ENCODE measurements around the gene OTOP2.

OTOP2 gene

GRCh38 chr17:74957935-74958740, 34.1 kb downstream of the OTOP2 start:
- Histone ChIP-seq H3K9me3 (ENCODE audit: control insufficient read depth, insufficient read depth, low read depth, low read length) (no peaks in the 10 kb centered on the region), H3K4me1 (ENCODE audit: control insufficient read depth, insufficient read depth, low read length) (no peaks in the 10 kb centered on the region), H3K27ac (ENCODE audit: extremely low read depth, low read depth, low read length) (no peak overlapping the region), H3K36me3 (ENCODE audit: control insufficient read depth in 2 of 2, insufficient read depth in 1 of 2, low read length in 2 of 2) (peaks cover 0 to 23% of the 10 kb centered on the region in 2 experiments; a peak in 2 of 3 replicates), H3K4me3 (ENCODE audit: low read depth, low read length) (no peak overlapping the region)
- POLR2A ChIA-PET: interaction anchor here (0.5 to 3.2 kb wide), 8 partner anchors 14 to 289 kb away, joined by 3 to 12 read pairs (median 4); partner anchors contain the start of genes CDR2L, FDXR, HID1 and NAT9
- CTCF ChIA-PET: interaction anchor here (0.6 to 7.6 kb wide), 57 partner anchors 9 to 846 kb away, joined by 3 to 100 read pairs (median 5); partner anchors contain the start of genes CDR2L, FDXR, MIF4GD and MRPL58
- TF ChIP-seq ZNF133 (tag by site-specific recombination; IDR thresholded peaks at IDR 0.05) (no peak), CTCF (tag by site-specific recombination; IDR thresholded peaks at IDR 0.05) (peak; percentile 89), SCRT2 (tag by site-specific recombination; IDR thresholded peaks at IDR 0.05) (peak; percentile 20; the same call in 1 of the 2 replicates), ZNF654 (tag by site-specific recombination; IDR thresholded peaks at IDR 0.05; ENCODE audit: low read depth) (peak; percentile 67), SP7 (tag by site-specific recombination; IDR thresholded peaks at IDR 0.05) (peak; percentile 20; the same call in 1 of the 2 replicates), ZBTB21 (tag by site-specific recombination; IDR thresholded peaks at IDR 0.05) (no peak)

DNA sequence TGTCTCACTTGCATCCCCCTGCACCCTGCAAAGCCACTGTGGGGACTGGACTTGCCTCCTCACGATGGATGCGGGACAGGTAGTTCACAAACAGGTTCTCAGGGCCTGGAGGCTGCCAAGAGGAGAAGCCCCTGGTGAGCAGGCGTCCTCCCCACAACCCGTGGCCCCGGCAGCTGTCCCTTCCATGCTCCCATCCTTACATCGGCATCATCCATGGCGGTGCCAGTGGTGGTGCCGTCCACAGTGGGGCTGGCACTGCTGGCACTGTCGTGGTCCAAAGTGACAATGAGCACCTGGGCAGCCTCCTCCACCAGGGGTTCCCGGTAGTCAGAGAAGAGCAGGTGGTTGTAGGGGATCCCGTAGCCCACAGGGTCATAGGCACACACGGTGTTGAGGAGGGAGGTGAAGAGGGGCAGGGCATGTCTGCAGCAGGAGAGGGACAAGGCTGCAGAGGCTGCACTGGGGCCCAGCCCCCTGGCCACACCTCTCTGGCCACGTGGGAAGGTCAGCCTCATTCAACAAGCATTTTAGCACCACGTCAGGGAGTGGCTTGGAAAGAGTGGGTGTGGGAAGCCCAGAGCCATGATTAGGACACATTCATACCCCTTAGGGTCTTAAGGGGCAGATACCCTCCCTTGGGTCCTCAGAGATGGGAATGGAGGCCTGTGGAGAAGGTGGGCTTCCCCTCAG, 35.9 kb downstream of the OTOP2 start:
- TF ChIP-seq HIC1 (tag by site-specific recombination; IDR thresholded peaks at IDR 0.05) (peak; percentile 51; the same call in 1 of the 2 replicates), KLF1 (tag by site-specific recombination; IDR thresholded peaks at IDR 0.05) (peak; percentile 50; the same call in 1 of the 2 replicates), SP2 (tag by site-specific recombination; IDR thresholded peaks at IDR 0.05) (0 out of 2 replicates have a peak, but pooled peaks have one; percentile 4), ZNF596 (tag by site-specific recombination; IDR thresholded peaks at IDR 0.05) (no peak), EGR2 (tag by site-specific recombination; IDR thresholded peaks at IDR 0.05; ENCODE audit: low read depth) (peak; percentile 27; the same call in 1 of the 2 replicates), SP3 (tag by site-specific recombination; IDR thresholded peaks at IDR 0.05) (0 out of 2 replicates have a peak, but pooled peaks have one; percentile 4), ZFHX2 (tag by site-specific recombination; conservative IDR thresholded peaks at IDR 0.05) (peak; percentile 50; the same call in 1 of the 2 replicates), ZNF394 (tag by site-specific recombination; IDR thresholded peaks at IDR 0.05; ENCODE audit: borderline replicate concordance) (no peak)
- Histone ChIP-seq H3K9me3 (ENCODE audit: control insufficient read depth, insufficient read depth, low read depth, low read length) (no peaks in the 10 kb centered on the region), H3K36me3 (ENCODE audit: control insufficient read depth in 2 of 2, insufficient read depth in 1 of 2, low read length in 2 of 2) (peaks cover 0 to 23% of the 10 kb centered on the region in 2 experiments; a peak in 2 of 3 replicates), H3K4me3 (ENCODE audit: low read depth, low read length) (no peak overlapping the region), H3K4me1 (ENCODE audit: control insufficient read depth, insufficient read depth, low read length) (no peaks in the 10 kb centered on the region), H3K27ac (ENCODE audit: extremely low read depth, low read depth, low read length) (no peak overlapping the region)
- CTCF ChIA-PET: interaction anchor here (0.6 to 7.6 kb wide), 35 partner anchors 8 to 311 kb away, joined by 3 to 100 read pairs (median 8); partner anchors contain the start of genes ARMC7, FDXR, HID1 and MIF4GD
- POLR2A ChIA-PET: interaction anchor here (1.0 to 2.3 kb wide), 5 partner anchors 13 to 245 kb away, joined by 3 to 19 read pairs (median 13); partner anchors contain the start of genes FDXR, HID1 and NUP85

Measured in HEK293 (cell line).